ENCODE measurements around the gene MIF4GD.

The MIF4GD gene

DNA sequence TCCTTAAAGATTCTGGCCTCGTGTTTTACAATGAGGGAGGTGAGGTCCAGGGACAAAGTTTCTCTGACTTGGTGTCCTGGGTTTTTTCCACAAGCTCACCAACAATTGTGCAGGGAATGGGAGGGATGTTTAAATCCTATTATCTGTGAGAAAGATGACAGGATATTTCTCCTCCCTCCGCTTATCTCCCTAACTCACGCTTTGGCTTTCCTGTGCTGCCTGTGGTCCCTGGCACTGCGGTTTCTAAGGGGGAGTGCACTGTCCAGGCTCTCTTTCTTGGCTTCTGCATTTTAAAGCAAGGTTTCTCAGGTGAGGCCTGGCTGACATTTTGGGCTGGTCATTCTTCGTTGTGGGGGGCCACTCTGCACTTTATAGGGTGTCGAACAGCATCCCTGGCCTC, 26.0 kb downstream of the MIF4GD start:
- no peak for TF ChIP-seq PAX5 (IDR thresholded peaks at IDR 0.05; ENCODE audit: insufficient read depth, low read length, severe bottlenecking)
- TF ChIP-seq POU2F2 (IDR thresholded peaks at IDR 0.05; ENCODE audit: low read depth, low read length) = no peak
- TF ChIP-seq SPI1 (IDR thresholded peaks at IDR 0.05; ENCODE audit: low read depth, low read length) = no peak
- TF ChIP-seq POLR2A (IDR thresholded peaks at IDR 0.05; ENCODE audit: low read depth, low read length) = no peak
- TF ChIP-seq POLR2AphosphoS5 (IDR thresholded peaks at IDR 0.05; ENCODE audit: low read depth, low read length) = no peak
- no peak for FAIRE-seq
- DNase-seq (ENCODE audit: insufficient read length, low spot score) = no peak

DNA sequence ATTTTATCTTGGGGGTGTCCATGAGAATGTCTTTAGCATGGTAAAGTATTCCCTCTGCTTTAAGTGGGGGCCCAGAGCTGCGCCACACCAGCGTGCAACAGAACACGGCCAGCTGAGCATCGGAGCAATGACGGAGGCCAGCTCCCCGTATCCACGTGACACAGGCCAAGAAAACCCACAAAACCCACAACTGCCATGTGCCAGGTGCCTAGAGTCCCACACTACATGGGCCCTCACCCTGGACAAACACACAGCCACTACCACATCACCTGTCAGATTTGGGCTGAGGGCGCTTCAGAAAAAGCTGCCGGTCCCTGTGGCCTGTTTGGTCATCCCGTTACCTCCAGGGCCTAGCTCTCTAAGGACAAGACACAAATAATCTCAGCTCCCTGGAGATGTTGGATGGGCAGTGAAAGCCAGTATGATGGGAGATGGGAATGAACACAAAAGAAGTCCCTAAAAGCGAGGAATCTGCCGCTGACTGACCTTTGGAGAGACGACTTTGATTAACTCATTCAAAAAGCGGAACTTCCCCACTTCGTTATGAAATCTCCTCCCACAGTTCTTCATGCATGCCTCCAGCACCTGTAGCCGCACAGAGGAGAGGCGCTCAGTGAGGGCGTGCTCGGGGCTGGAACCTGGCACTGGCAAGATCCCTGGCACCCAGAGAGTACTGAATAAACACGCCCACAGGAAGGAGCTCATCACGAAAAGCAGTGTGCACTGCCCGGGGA, 26.7 kb downstream of the MIF4GD start:
- peak; percentile 72 for FAIRE-seq
- TF ChIP-seq POU2F2 (IDR thresholded peaks at IDR 0.05; ENCODE audit: low read depth, low read length) = no peak; the same call in 1 of the 2 replicates
- no peak for TF ChIP-seq PAX5 (IDR thresholded peaks at IDR 0.05; ENCODE audit: insufficient read depth, low read length, severe bottlenecking)
- no peak for TF ChIP-seq POLR2A (IDR thresholded peaks at IDR 0.05; ENCODE audit: low read depth, low read length)
- no peak; the same call in 1 of the 2 replicates for TF ChIP-seq POLR2AphosphoS5 (IDR thresholded peaks at IDR 0.05; ENCODE audit: low read depth, low read length)
- no peak for TF ChIP-seq TAF1 (IDR thresholded peaks at IDR 0.05; ENCODE audit: low read depth, low read length)
- TF ChIP-seq SPI1 (IDR thresholded peaks at IDR 0.05; ENCODE audit: low read depth, low read length) = peak; percentile 60
- DNase-seq (ENCODE audit: insufficient read length, low spot score) = no peak

DNA sequence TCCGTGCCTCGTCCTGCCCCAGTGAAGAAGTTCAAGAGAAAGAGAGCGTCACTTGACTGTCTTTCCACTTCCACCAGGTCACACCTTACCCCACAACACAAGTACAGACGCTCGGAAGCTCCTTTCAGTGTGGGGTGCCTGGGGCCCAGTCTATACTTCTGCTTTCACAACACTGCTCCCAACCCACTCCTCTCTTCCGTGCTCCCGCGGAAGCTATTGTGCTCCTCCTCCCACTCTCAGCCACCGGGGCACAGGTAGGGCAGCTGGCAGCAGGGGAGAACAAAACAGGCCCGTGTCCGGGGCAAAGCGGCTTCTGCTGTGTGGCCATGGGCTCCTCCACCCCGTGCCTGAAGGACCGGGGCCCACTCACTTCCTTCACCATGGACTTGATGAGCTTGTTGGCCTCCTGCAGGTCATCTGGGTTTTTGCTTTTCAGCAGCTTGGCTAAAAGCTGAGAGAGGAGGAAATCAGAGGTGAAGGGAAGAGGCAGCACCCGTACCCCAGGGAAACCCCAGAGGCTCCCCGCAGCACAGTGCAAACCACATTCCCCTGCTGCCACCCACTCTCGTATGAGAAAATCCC, 28.5 kb downstream of the MIF4GD start:
- DNase-seq (ENCODE audit: insufficient read length, low spot score) (no peak), FAIRE-seq (no peak)
- TF ChIP-seq TAF1 (IDR thresholded peaks at IDR 0.05; ENCODE audit: low read depth, low read length) (no peak), SPI1 (IDR thresholded peaks at IDR 0.05; ENCODE audit: low read depth, low read length) (no peak), POLR2AphosphoS5 (IDR thresholded peaks at IDR 0.05; ENCODE audit: low read depth, low read length) (no peak), POU2F2 (IDR thresholded peaks at IDR 0.05; ENCODE audit: low read depth, low read length) (no peak), PAX5 (IDR thresholded peaks at IDR 0.05; ENCODE audit: insufficient read depth, low read length, severe bottlenecking) (no peak), POLR2A (IDR thresholded peaks at IDR 0.05; ENCODE audit: low read depth, low read length) (no peak)

DNA sequence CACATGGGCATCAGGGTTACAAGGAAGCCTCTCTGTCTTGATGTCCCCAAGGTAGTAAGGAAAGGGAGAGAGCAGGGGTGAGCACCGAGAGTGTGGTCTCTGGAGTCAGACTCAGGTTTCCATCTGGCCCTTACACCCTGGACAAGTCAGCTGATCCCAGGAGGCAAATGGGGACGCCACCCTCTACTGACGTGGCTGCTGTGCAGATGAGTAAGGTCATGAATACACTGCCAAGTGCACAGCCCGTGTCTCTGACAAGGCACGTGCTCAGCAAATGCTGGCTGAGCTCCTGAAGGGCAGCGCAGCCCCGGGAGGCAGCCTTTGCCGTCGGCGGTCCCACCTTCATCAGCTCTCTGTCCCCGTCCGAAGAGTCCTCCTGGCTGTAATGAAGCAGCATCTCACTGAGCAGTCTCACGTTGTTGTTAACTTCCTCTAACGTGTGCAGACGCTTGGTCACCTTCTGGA, 29.0 kb downstream of the MIF4GD start:
- no peak for TF ChIP-seq POLR2AphosphoS5 (IDR thresholded peaks at IDR 0.05; ENCODE audit: low read depth, low read length)
- TF ChIP-seq POLR2A (IDR thresholded peaks at IDR 0.05; ENCODE audit: low read depth, low read length) = no peak
- TF ChIP-seq SPI1 (IDR thresholded peaks at IDR 0.05; ENCODE audit: low read depth, low read length) = no peak
- no peak for TF ChIP-seq TAF1 (IDR thresholded peaks at IDR 0.05; ENCODE audit: low read depth, low read length)
- no peak for TF ChIP-seq PAX5 (IDR thresholded peaks at IDR 0.05; ENCODE audit: insufficient read depth, low read length, severe bottlenecking)
- no peak for TF ChIP-seq POU2F2 (IDR thresholded peaks at IDR 0.05; ENCODE audit: low read depth, low read length)
- FAIRE-seq (no peak), DNase-seq (ENCODE audit: insufficient read length, low spot score) (no peak)

- DNase-seq (ENCODE audit: insufficient read length, low spot score) = no peak
- FAIRE-seq = no peak
- TF ChIP-seq POLR2A (IDR thresholded peaks at IDR 0.05; ENCODE audit: low read depth, low read length) (no peak), TAF1 (IDR thresholded peaks at IDR 0.05; ENCODE audit: low read depth, low read length) (no peak), SPI1 (IDR thresholded peaks at IDR 0.05; ENCODE audit: low read depth, low read length) (no peak), PAX5 (IDR thresholded peaks at IDR 0.05; ENCODE audit: insufficient read depth, low read length, severe bottlenecking) (no peak), POLR2AphosphoS5 (IDR thresholded peaks at IDR 0.05; ENCODE audit: low read depth, low read length) (no peak), POU2F2 (IDR thresholded peaks at IDR 0.05; ENCODE audit: low read depth, low read length) (no peak)
These were observed 29.5 kb downstream of the MIF4GD start for GRCh38 chr17:75241502-75241901.

DNA sequence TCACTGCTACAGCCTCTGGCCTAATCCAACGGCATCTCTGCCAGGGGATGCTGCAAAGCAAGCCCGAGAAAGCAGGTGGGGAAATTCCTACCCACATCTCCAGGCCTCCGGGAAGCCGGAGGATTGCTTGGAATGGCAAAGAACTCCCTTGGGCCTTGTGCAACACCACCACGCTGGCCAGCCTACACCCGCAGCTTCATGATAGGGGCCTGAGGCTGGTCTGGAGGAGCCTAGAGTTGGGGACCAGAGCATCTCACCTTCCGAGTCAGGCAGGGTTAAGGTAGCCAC, 29.9 kb downstream of the MIF4GD start:
- TF ChIP-seq POLR2A (IDR thresholded peaks at IDR 0.05; ENCODE audit: low read depth, low read length) (no peak), PAX5 (IDR thresholded peaks at IDR 0.05; ENCODE audit: insufficient read depth, low read length, severe bottlenecking) (no peak), SPI1 (IDR thresholded peaks at IDR 0.05; ENCODE audit: low read depth, low read length) (no peak), TAF1 (IDR thresholded peaks at IDR 0.05; ENCODE audit: low read depth, low read length) (no peak), POLR2AphosphoS5 (IDR thresholded peaks at IDR 0.05; ENCODE audit: low read depth, low read length) (no peak; the same call in 1 of the 2 replicates), POU2F2 (IDR thresholded peaks at IDR 0.05; ENCODE audit: low read depth, low read length) (no peak)
- FAIRE-seq (no peak), DNase-seq (ENCODE audit: insufficient read length, low spot score) (no peak)

GRCh38 chr17:75240394-75241142, 30.5 kb downstream of the MIF4GD start:
- TF ChIP-seq POU2F2 (IDR thresholded peaks at IDR 0.05; ENCODE audit: low read depth, low read length) (no peak), TAF1 (IDR thresholded peaks at IDR 0.05; ENCODE audit: low read depth, low read length) (no peak), POLR2A (IDR thresholded peaks at IDR 0.05; ENCODE audit: low read depth, low read length) (no peak), POLR2AphosphoS5 (IDR thresholded peaks at IDR 0.05; ENCODE audit: low read depth, low read length) (no peak), SPI1 (IDR thresholded peaks at IDR 0.05; ENCODE audit: low read depth, low read length) (no peak), PAX5 (IDR thresholded peaks at IDR 0.05; ENCODE audit: insufficient read depth, low read length, severe bottlenecking) (no peak)
- DNase-seq (ENCODE audit: insufficient read length, low spot score) (peak; percentile 58), FAIRE-seq (no peak)

GRCh38 chr17:75239778-75240393, 31.1 kb downstream of the MIF4GD start:
- TF ChIP-seq TAF1 (IDR thresholded peaks at IDR 0.05; ENCODE audit: low read depth, low read length) (no peak), POLR2A (IDR thresholded peaks at IDR 0.05; ENCODE audit: low read depth, low read length) (peak; percentile 8; the same call in 1 of the 2 replicates)
- FAIRE-seq (no peak), DNase-seq (ENCODE audit: insufficient read length, low spot score) (no peak)

- FAIRE-seq (no peak), DNase-seq (ENCODE audit: insufficient read length, low spot score) (no peak)
These were observed 31.8 kb downstream of the MIF4GD start for GRCh38 chr17:75239214-75239613.

More at GRCh38 chr17:75239214-75239613, 31.8 kb downstream of the MIF4GD start:
- TF ChIP-seq POLR2AphosphoS5 (IDR thresholded peaks at IDR 0.05; ENCODE audit: low read depth, low read length) = peak; percentile 53; the same call in 1 of the 2 replicates
- TF ChIP-seq SPI1 (IDR thresholded peaks at IDR 0.05; ENCODE audit: low read depth, low read length) = no peak
- TF ChIP-seq POU2F2 (IDR thresholded peaks at IDR 0.05; ENCODE audit: low read depth, low read length) = no peak
- no peak for TF ChIP-seq TAF1 (IDR thresholded peaks at IDR 0.05; ENCODE audit: low read depth, low read length)
- 0 out of 2 replicates have a peak, but pooled peaks have one; percentile 6 for TF ChIP-seq POLR2A (IDR thresholded peaks at IDR 0.05; ENCODE audit: low read depth, low read length)
- TF ChIP-seq PAX5 (IDR thresholded peaks at IDR 0.05; ENCODE audit: insufficient read depth, low read length, severe bottlenecking) = no peak
